Measurements from ENCODE around the gene OLFM1.
"Not testable (repeated sequence)": the region's sequence is repeated elsewhere in the genome, so short reads cannot be mapped to it uniquely, and the experiment has no call there.

Gene OLFM1

DNA sequence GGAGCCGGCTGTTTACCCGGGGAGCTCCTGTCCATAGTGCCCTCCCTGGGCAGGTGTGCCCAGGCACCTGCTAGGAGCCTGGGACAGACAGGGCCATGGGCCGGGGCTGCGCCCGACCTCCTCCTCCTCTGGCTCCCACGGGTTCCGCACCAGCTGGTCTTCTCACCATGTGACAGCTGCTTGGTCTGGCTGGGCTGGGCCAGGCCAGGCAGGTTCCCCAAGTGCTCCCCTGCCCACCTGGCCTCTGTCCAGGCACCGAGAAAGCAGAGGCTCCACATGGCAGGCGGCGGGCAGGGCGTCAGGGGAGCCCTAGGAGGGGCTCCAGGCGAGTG is 60.0 kb downstream of the OLFM1 start:
- no peak overlapping the region for H3K4me3 Mint-ChIP-seq

DNA sequence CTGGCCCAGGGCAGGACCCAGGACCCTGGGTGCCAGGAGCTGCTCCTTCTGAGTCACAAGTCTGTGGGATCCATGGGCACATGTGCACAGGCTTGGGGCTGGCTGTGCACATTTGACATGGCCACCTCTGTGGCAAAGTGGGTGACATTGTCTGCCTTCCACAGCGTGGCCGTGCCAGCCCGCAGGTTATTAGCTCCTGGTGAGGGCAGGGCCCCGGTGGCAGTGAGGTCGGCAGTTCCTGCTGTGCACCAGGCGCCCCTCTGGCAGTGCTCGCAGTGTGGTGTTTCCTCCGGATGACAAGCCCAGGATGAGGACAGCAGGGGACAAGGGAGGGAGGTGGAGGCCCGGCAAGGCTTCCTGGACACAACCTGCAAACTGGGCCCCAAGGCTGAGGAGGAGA is 60.5 kb downstream of the OLFM1 start:
- Mint-ChIP-seq H3K36me3 (ENCODE audit: low read depth) (peaks cover 3% of the 10 kb centered on the region), H3K27ac (no peak overlapping the region), H3K4me1 (peaks cover 22% of the 10 kb centered on the region), H3K27me3 (ENCODE audit: low read depth) (peaks cover 41% of the 10 kb centered on the region), H3K4me3 (no peak overlapping the region), H3K9me3 (peaks cover 14% of the 10 kb centered on the region)
- TF ChIP-seq, protein P1, sequence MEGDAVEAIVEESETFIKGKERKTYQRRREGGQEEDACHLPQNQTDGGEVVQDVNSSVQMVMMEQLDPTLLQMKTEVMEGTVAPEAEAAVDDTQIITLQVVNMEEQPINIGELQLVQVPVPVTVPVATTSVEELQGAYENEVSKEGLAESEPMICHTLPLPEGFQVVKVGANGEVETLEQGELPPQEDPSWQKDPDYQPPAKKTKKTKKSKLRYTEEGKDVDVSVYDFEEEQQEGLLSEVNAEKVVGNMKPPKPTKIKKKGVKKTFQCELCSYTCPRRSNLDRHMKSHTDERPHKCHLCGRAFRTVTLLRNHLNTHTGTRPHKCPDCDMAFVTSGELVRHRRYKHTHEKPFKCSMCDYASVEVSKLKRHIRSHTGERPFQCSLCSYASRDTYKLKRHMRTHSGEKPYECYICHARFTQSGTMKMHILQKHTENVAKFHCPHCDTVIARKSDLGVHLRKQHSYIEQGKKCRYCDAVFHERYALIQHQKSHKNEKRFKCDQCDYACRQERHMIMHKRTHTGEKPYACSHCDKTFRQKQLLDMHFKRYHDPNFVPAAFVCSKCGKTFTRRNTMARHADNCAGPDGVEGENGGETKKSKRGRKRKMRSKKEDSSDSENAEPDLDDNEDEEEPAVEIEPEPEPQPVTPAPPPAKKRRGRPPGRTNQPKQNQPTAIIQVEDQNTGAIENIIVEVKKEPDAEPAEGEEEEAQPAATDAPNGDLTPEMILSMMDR (IDR thresholded peaks at IDR 0.05; ENCODE audit: unreplicated experiment in 3 of 3), result no peak

More for the DNA sequence above, 60.0 kb downstream of the OLFM1 start:
- H3K27me3 Mint-ChIP-seq (ENCODE audit: low read depth), result peaks cover 41% of the 10 kb centered on the region
- H3K4me1 Mint-ChIP-seq, result peaks cover 22% of the 10 kb centered on the region
- no peak overlapping the region for H3K27ac Mint-ChIP-seq
- H3K36me3 Mint-ChIP-seq (ENCODE audit: low read depth), result peaks cover 3% of the 10 kb centered on the region
- peaks cover 14% of the 10 kb centered on the region for H3K9me3 Mint-ChIP-seq
- TF ChIP-seq, protein P1 (IDR thresholded peaks at IDR 0.05; ENCODE audit: unreplicated experiment in 3 of 3), result no peak

DNA sequence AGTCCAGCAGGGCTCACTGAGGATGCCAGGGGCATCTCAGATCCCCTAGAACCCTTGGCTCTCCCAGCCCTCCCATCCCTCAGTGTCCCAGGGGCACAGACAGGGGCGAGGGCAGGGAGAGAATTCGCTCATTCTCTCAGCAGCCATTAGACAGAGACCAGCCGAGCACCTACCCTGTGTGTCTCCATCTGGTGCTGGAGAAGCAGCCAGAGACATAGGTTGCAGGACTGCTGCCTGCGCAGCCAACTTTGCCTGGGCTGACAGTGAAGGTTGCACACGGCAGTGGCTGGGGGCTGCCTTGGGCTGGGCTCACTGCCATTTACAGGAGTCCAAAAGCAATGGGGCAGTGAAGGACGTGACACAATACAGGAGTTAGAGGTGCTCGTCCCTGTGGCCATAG is 60.9 kb downstream of the OLFM1 start:
- H3K27me3 Mint-ChIP-seq (ENCODE audit: low read depth), result peaks cover 42% of the 10 kb centered on the region
- TF ChIP-seq, protein P1 (IDR thresholded peaks at IDR 0.05; ENCODE audit: unreplicated experiment in 3 of 3), result no peak
- H3K27ac Mint-ChIP-seq, result no peak overlapping the region
- H3K36me3 Mint-ChIP-seq (ENCODE audit: low read depth), result peaks cover 3% of the 10 kb centered on the region
- H3K4me1 Mint-ChIP-seq, result peaks cover 22% of the 10 kb centered on the region
- H3K4me3 Mint-ChIP-seq, result no peak overlapping the region
- H3K9me3 Mint-ChIP-seq, result peaks cover 14% of the 10 kb centered on the region

DNA sequence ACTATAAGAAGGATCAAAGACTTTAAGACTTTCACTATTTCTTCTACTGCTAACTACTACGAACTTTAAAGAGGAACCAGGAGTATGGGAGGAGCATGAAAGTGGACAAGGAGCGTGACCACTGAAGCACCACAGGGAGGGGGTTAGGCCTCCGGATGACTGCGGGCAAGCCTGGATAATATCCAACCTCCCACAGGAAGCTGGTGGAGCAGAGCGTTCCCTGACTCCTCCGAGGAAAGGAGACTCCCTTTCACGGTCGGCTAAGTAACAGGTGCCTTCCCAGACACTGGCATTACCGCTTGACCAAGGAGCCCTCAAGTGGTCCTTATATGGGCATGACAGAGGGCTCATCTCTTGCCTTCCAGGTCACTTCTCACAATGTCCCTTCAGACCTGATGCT is 62.4 kb downstream of the OLFM1 start:
- not testable (repeated sequence) for H3K4me3 Mint-ChIP-seq; H3K27ac Mint-ChIP-seq; H3K36me3 Mint-ChIP-seq (ENCODE audit: low read depth)
- peaks cover 12% of the 10 kb centered on the region for H3K9me3 Mint-ChIP-seq
- H3K4me1 Mint-ChIP-seq, result peaks cover 22% of the 10 kb centered on the region
- H3K27me3 Mint-ChIP-seq (ENCODE audit: low read depth), result peaks cover 48% of the 10 kb centered on the region

DNA sequence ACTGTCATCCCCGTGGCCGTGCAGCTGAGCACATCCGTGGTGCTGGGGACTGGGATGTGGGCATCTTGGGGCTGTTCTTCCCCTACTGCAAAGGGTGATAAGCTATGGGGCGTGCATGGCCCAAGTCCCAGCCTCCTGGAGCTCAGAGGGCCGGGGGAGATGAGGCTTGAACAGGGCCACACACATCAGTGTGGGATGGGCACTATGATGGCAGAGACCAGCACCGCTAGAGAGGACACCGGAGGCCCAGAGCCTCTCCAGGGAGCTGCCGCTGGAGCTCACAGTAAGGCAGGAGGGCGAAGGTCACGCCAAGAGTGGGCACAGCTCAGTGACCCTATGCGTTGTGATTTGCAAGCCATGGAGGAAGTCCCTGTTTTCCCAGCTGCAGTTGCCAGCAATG is 63.5 kb downstream of the OLFM1 start:
- H3K4me1 Mint-ChIP-seq, result peaks cover 13% of the 10 kb centered on the region
- H3K36me3 Mint-ChIP-seq (ENCODE audit: low read depth), result peaks cover 3% of the 10 kb centered on the region
- H3K4me3 Mint-ChIP-seq, result no peak overlapping the region
- H3K9me3 Mint-ChIP-seq, result peaks cover 12% of the 10 kb centered on the region
- no peak overlapping the region for H3K27ac Mint-ChIP-seq
- TF ChIP-seq, protein P1 (IDR thresholded peaks at IDR 0.05; ENCODE audit: unreplicated experiment in 3 of 3), result no peak
- H3K27me3 Mint-ChIP-seq (ENCODE audit: low read depth), result peaks cover 43% of the 10 kb centered on the region

DNA sequence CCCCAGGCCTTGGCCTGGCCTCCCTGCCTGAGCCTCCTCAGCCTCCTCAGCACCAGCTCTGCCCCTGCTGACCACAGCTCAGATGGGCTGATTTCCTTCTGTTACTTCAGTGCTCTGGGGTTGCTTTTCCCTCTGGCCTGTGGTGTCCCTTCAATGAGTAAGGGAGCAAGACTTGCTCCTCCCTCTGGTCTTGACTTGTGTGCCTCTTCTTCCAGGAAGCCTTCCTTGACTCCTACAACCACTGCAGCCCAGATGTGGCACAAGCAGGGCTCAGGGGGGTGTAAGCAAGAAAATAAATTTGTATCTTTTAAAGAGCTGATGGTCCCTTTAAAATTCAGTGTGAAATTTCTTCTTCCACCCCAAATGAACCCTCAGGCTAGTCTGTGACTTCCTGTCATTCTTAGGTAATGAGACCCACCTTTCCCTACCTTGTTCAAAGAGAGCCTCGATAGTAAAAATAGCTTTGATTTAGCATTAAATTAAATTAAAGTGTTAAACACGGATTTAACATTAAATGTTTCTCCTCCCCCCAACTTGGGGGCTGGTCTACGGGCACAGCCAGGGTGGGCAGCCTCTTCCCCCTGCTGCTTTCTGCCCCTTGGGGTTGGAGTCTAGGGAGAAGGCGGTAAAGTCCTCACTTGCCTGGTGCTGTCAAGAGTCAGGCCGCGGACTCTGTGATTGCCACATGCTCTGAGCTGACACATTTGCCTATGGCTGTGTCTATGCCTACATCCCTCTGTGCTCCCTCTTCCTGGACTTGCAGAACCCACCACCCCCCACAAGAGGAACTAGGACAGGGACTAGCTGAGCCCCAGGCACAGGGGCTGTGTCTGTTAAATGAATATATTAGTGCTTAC is 64.5 kb downstream of the OLFM1 start:
- no peak overlapping the region for H3K4me3 Mint-ChIP-seq
- H3K9me3 Mint-ChIP-seq, result peaks cover 9% of the 10 kb centered on the region
- peaks cover 1% of the 10 kb centered on the region for H3K36me3 Mint-ChIP-seq (ENCODE audit: low read depth)
- no peak overlapping the region for H3K27ac Mint-ChIP-seq
- TF ChIP-seq, protein P1 (IDR thresholded peaks at IDR 0.05; ENCODE audit: unreplicated experiment in 3 of 3), result no peak
- H3K4me1 Mint-ChIP-seq, result peaks cover 3% of the 10 kb centered on the region
- H3K27me3 Mint-ChIP-seq (ENCODE audit: low read depth), result peaks cover 45% of the 10 kb centered on the region

All from nephron (organoid).